ENCODE results near the gene HYOU1.
"Not testable (repeated sequence)": the region's sequence is repeated elsewhere in the genome, so short reads cannot be mapped to it uniquely, and the experiment has no call there.

The HYOU1 gene

GRCh38 chr11:119021631-119022030, 35.4 kb downstream of the HYOU1 start:
- DNase-seq (ENCODE audit: low read depth, low spot score) = no peak
- H3K36me3 ChIP-seq (ENCODE audit: control insufficient read depth, insufficient read depth, low read length) = peaks cover 25% of the 10 kb centered on the region

GRCh38 chr11:119019996-119020395, 37.0 kb downstream of the HYOU1 start:
- no peak overlapping the region for H3K4me3 ChIP-seq (ENCODE audit: low read length)
- H3K36me3 ChIP-seq (ENCODE audit: control insufficient read depth, insufficient read depth, low read length) = peaks cover 19% of the 10 kb centered on the region
- WGBS (ENCODE audit: insufficient coverage, insufficient read length) = no CpG with 5 or more reads among the region's 2 CpGs
- DNase-seq (ENCODE audit: low read depth, low spot score) = no peak
- no peaks in the 10 kb centered on the region for H3K9me3 ChIP-seq (ENCODE audit: control insufficient read depth, insufficient read depth, low read length)
- no peak overlapping the region for H3K27ac ChIP-seq (ENCODE audit: low read length)
- H3K27me3 ChIP-seq (ENCODE audit: control insufficient read depth, insufficient read depth, low read length) = no peaks in the 10 kb centered on the region
- H3K4me1 ChIP-seq (ENCODE audit: control insufficient read depth, insufficient read depth, low read length) = no peaks in the 10 kb centered on the region; the same call in 1 of the 2 replicates

More at GRCh38 chr11:119021631-119022030, 35.4 kb downstream of the HYOU1 start:
- Histone ChIP-seq H3K4me1 (ENCODE audit: control insufficient read depth, insufficient read depth, low read length) (no peaks in the 10 kb centered on the region), H3K27ac (ENCODE audit: low read length) (no peak overlapping the region), H3K9me3 (ENCODE audit: control insufficient read depth, insufficient read depth, low read length) (no peaks in the 10 kb centered on the region), H3K27me3 (ENCODE audit: control insufficient read depth, insufficient read depth, low read length) (no peaks in the 10 kb centered on the region), H3K4me3 (ENCODE audit: low read length) (no peak overlapping the region)
- no CpG with 5 or more reads among the region's 5 CpGs for WGBS (ENCODE audit: insufficient coverage, insufficient read length)

GRCh38 chr11:119018074-119018938, 38.7 kb downstream of the HYOU1 start, which contains the start of the genes RPS25 and TRAPPC4:
Gene RPS25, minus strand, starts transcription at chr11:119018343. Its CDS starts 59 bp downstream, at chr11:119018284.
Gene TRAPPC4, plus strand, starts transcription at chr11:119018766. Its CDS starts 30 bp downstream, at chr11:119018796.
- no peaks in the 10 kb centered on the region; the same call in 1 of the 2 replicates for H3K4me1 ChIP-seq (ENCODE audit: control insufficient read depth, insufficient read depth, low read length)
- WGBS (ENCODE audit: insufficient coverage, insufficient read length) = no CpG with 5 or more reads among the region's 63 CpGs
- no peak within 1 kb of the TSS for H3K27ac ChIP-seq (ENCODE audit: low read length)
- peaks cover 18% of the 10 kb centered on the region; the same call in 1 of the 2 replicates for H3K36me3 ChIP-seq (ENCODE audit: control insufficient read depth, insufficient read depth, low read length)
- no peaks in the 10 kb centered on the region for H3K27me3 ChIP-seq (ENCODE audit: control insufficient read depth, insufficient read depth, low read length)
- no peaks in the 10 kb centered on the region for H3K9me3 ChIP-seq (ENCODE audit: control insufficient read depth, insufficient read depth, low read length)
- H3K4me3 ChIP-seq (ENCODE audit: low read length) = peak within 1 kb of the TSS; percentile 74
- DNase-seq (ENCODE audit: low read depth, low spot score) = peak; percentile 95

- Histone ChIP-seq H3K4me3 (ENCODE audit: low read length) (peak overlapping the region; percentile 74), H3K36me3 (ENCODE audit: control insufficient read depth, insufficient read depth, low read length) (peaks cover 18% of the 10 kb centered on the region; the same call in 1 of the 2 replicates)
- not testable (repeated sequence) for DNase-seq (ENCODE audit: low read depth, low spot score); H3K27ac ChIP-seq (ENCODE audit: low read length); H3K27me3 ChIP-seq (ENCODE audit: control insufficient read depth, insufficient read depth, low read length); H3K4me1 ChIP-seq (ENCODE audit: control insufficient read depth, insufficient read depth, low read length); H3K9me3 ChIP-seq (ENCODE audit: control insufficient read depth, insufficient read depth, low read length)
- no CpG with 5 or more reads among the region's 10 CpGs for WGBS (ENCODE audit: insufficient coverage, insufficient read length)
These were observed 39.6 kb downstream of the HYOU1 start for GRCh38 chr11:119017377-119017776.

- WGBS (ENCODE audit: insufficient coverage, insufficient read length) = no CpG with 5 or more reads among the region's 14 CpGs
- H3K4me1 ChIP-seq (ENCODE audit: control insufficient read depth, insufficient read depth, low read length) = no peaks in the 10 kb centered on the region; the same call in 1 of the 2 replicates
- no peak overlapping the region for H3K27ac ChIP-seq (ENCODE audit: low read length)
- no peaks in the 10 kb centered on the region for H3K9me3 ChIP-seq (ENCODE audit: control insufficient read depth, insufficient read depth, low read length)
- H3K4me3 ChIP-seq (ENCODE audit: low read length) = no peak overlapping the region
- H3K27me3 ChIP-seq (ENCODE audit: control insufficient read depth, insufficient read depth, low read length) = no peaks in the 10 kb centered on the region
- H3K36me3 ChIP-seq (ENCODE audit: control insufficient read depth, insufficient read depth, low read length) = peaks cover 21% of the 10 kb centered on the region; the same call in 1 of the 2 replicates
- no peak for DNase-seq (ENCODE audit: low read depth, low spot score)
These were observed 40.6 kb downstream of the HYOU1 start for GRCh38 chr11:119016216-119017009.

DNA sequence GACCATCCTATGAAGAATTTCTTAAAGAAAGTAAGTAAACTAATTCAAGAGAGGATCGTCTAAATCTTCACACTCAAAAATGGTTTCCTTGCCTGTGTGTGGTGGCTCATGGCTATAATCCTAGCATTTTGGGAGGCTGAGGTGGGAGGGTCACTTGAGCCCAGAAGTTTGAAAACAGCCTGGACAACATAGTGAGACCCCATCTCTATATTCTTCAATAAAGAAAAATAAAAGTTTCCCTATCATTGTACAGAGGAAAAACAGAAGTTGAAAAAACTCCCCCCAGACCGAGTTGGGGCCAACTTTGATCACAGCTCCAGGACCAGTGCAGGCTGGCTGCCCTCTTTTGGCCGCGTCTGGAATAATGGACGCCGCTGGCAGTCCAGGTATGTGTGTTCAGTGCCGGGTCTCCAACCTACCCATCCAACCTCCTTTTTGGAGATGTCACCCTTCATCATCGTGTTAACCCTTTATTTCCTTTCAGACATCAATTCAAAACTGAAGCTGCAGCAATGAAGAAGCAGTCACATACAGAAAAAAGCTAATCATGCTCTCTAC, 41.9 kb downstream of the HYOU1 start:
- no peaks in the 10 kb centered on the region; the same call in 1 of the 2 replicates for H3K4me1 ChIP-seq (ENCODE audit: control insufficient read depth, insufficient read depth, low read length)
- no CpG with 5 or more reads among the region's 8 CpGs for WGBS (ENCODE audit: insufficient coverage, insufficient read length)
- H3K4me3 ChIP-seq (ENCODE audit: low read length) = no peak overlapping the region
- DNase-seq (ENCODE audit: low read depth, low spot score) = no peak
- H3K9me3 ChIP-seq (ENCODE audit: control insufficient read depth, insufficient read depth, low read length) = no peaks in the 10 kb centered on the region
- H3K27me3 ChIP-seq (ENCODE audit: control insufficient read depth, insufficient read depth, low read length) = no peaks in the 10 kb centered on the region
- H3K27ac ChIP-seq (ENCODE audit: low read length) = no peak overlapping the region
- H3K36me3 ChIP-seq (ENCODE audit: control insufficient read depth, insufficient read depth, low read length) = peaks cover 26% of the 10 kb centered on the region; the same call in 1 of the 2 replicates

- Histone ChIP-seq H3K4me1 (ENCODE audit: control insufficient read depth, insufficient read depth, low read length) (no peaks in the 10 kb centered on the region; the same call in 1 of the 2 replicates), H3K9me3 (ENCODE audit: control insufficient read depth, insufficient read depth, low read length) (no peaks in the 10 kb centered on the region), H3K36me3 (ENCODE audit: control insufficient read depth, insufficient read depth, low read length) (peaks cover 26% of the 10 kb centered on the region; the same call in 1 of the 2 replicates), H3K27ac (ENCODE audit: low read length) (no peak overlapping the region), H3K27me3 (ENCODE audit: control insufficient read depth, insufficient read depth, low read length) (no peaks in the 10 kb centered on the region), H3K4me3 (ENCODE audit: low read length) (no peak overlapping the region)
- DNase-seq (ENCODE audit: low read depth, low spot score) = no peak
- no CpG with 5 or more reads among the region's 17 CpGs for WGBS (ENCODE audit: insufficient coverage, insufficient read length)
These were observed 42.6 kb downstream of the HYOU1 start for GRCh38 chr11:119014209-119014924.

DNA sequence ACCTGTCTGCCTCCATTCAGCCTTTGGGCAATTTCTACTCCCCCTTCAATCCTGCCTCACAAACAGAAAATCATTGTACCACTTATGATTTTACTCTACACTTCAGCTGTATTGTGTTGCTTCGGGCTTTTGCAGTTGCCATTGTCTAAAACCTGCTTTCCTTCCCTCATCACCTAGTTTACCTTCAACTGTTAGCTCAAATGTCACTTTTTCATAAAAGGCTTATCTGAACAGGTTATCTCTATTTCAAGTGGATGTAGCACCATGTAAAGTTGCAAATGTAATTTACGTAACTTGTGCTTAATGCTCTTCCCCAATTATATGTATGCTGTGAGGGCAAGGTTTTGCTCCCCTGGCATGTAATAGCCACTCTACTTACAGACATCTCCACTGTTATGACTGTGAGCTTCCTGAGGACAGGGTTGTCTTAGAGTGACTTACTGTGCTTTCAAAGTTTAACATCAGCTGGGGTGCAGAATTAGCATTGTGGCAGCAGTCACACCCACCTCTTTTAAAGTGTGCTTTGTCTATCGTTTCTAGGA, 44.3 kb downstream of the HYOU1 start:
- no peak for DNase-seq (ENCODE audit: low read depth, low spot score)
- Histone ChIP-seq H3K36me3 (ENCODE audit: control insufficient read depth, insufficient read depth, low read length) (peaks cover 26% of the 10 kb centered on the region; the same call in 1 of the 2 replicates), H3K4me1 (ENCODE audit: control insufficient read depth, insufficient read depth, low read length) (no peaks in the 10 kb centered on the region; the same call in 1 of the 2 replicates), H3K27ac (ENCODE audit: low read length) (no peak overlapping the region), H3K4me3 (ENCODE audit: low read length) (no peak overlapping the region), H3K9me3 (ENCODE audit: control insufficient read depth, insufficient read depth, low read length) (no peaks in the 10 kb centered on the region), H3K27me3 (ENCODE audit: control insufficient read depth, insufficient read depth, low read length) (no peaks in the 10 kb centered on the region)
- WGBS (ENCODE audit: insufficient coverage, insufficient read length) = no CpG with 5 or more reads among the region's 3 CpGs

DNA sequence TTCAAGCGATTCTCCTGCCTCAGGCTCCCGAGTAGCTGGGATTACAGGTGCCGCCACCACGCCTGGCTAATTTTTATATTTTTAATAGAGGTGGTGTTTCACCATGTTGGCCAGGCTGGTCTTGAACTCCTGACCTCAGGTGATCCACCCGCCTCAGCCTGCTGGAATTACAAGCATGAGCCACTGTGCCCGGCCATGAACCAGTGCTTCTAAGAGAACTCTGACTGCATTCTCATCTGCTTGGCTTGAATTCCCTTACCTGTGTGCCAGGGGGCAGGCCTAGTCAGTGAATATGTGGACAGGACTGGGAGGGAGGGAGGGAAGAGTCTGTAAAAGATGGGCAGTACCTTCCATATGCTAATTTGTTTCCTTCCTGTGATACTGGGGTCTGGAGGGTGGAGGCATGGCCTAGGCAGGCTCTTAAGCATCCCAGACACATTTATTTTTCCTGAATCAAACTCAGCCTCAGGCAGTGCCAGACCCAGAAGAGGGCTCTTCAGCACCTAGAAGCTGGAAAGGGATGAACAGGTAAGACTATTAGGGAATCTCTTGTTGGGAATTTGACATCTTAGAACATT, 45.4 kb downstream of the HYOU1 start:
- Histone ChIP-seq H3K4me1 (ENCODE audit: control insufficient read depth, insufficient read depth, low read length) (no peaks in the 10 kb centered on the region; the same call in 1 of the 2 replicates), H3K27ac (ENCODE audit: low read length) (no peak overlapping the region)

More for the DNA sequence above, 45.4 kb downstream of the HYOU1 start:
- H3K36me3 ChIP-seq (ENCODE audit: control insufficient read depth, insufficient read depth, low read length) = peaks cover 26% of the 10 kb centered on the region; the same call in 1 of the 2 replicates
- no peaks in the 10 kb centered on the region for H3K9me3 ChIP-seq (ENCODE audit: control insufficient read depth, insufficient read depth, low read length)
- DNase-seq (ENCODE audit: low read depth, low spot score) = no peak
- H3K4me3 ChIP-seq (ENCODE audit: low read length) = no peak overlapping the region
- no CpG with 5 or more reads among the region's 6 CpGs for WGBS (ENCODE audit: insufficient coverage, insufficient read length)
- no peaks in the 10 kb centered on the region for H3K27me3 ChIP-seq (ENCODE audit: control insufficient read depth, insufficient read depth, low read length)
